CD14-positive monocyte (primary cell): ENCODE results near the gene MRGPRD. TPM values are rescaled to one million over a fixed set of nuclear protein-coding genes. Genes with fewer than 3 reads are reported as not detected.

Experiments
- DNase-seq, 3 donors: peaks; one replicate each; pipeline ENCODE4 v3.0.0-alpha.2; 2011 to 2022
- H2AFZ ChIP-seq: 2 replicates; pipeline ENCODE4 v1.6.0; 2012; ENCODE audit warnings: mild to moderate bottlenecking, low read depth, low read length, inconsistent platforms; ENCODE audit not compliant: insufficient read depth, poor library complexity, severe bottlenecking
- H3K27ac ChIP-seq, 2 donors: 1 replicate in 1 of 2; 2 replicates in 1 of 2; pipeline ENCODE4 v1.5.1; 2012 to 2013; ENCODE audit warnings: low read length in 2 of 2, control low read depth in 1 of 2, inconsistent platforms in 1 of 2, low read depth in 1 of 2, mild to moderate bottlenecking in 1 of 2
- H3K27me3 ChIP-seq, 2 donors: one replicate each; pipeline versions ENCODE4 v1.6.0 to v1.6.1; 2011 to 2013; ENCODE audit warnings: low read length in 2 of 2; ENCODE audit not compliant: control insufficient read depth in 2 of 2, insufficient read depth in 2 of 2
- H3K36me3 ChIP-seq, 2 donors: replicated peaks in 1 of 2; 1 replicate in 1 of 2; 2 replicates in 1 of 2; pipeline versions ENCODE4 v1.5.1 to v1.6.1; 2012 to 2013; ENCODE audit warnings: low read length in 2 of 2, control low read depth in 1 of 2, inconsistent platforms in 1 of 2, mild to moderate bottlenecking in 1 of 2; ENCODE audit not compliant: insufficient read depth in 2 of 2, control insufficient read depth in 1 of 2
- H3K4me1 ChIP-seq, 2 donors: 1 replicate in 1 of 2; 2 replicates in 1 of 2; pipeline versions ENCODE4 v1.5.1 to v1.6.1; 2012 to 2013; ENCODE audit warnings: low read length in 2 of 2, control low read depth in 1 of 2, inconsistent platforms in 1 of 2, mild to moderate bottlenecking in 1 of 2, moderate library complexity in 1 of 2; ENCODE audit not compliant: insufficient read depth in 2 of 2, control insufficient read depth in 1 of 2
- H3K4me2 ChIP-seq: replicated peaks from 2 replicates; pipeline ENCODE3; 2012; ENCODE audit warnings: low read length, moderate library complexity, mild to moderate bottlenecking; ENCODE audit not compliant: poor library complexity, severe bottlenecking; ENCODE audit errors: extremely low read depth
- H3K4me3 ChIP-seq, 3 experiments: fragments of 200-600 bp in 1 of 3; sonication (generic) in 1 of 3; replicated peaks in 1 of 3; 1 replicate in 2 of 3; 2 replicates in 1 of 3; pipeline ENCODE4 v1.5.1; 2011 to 2013; ENCODE audit warnings: low read length in 3 of 3, mild to moderate bottlenecking in 3 of 3, control low read depth in 2 of 3, low read depth in 2 of 3, inconsistent platforms in 1 of 3, moderate library complexity in 1 of 3
- H3K79me2 ChIP-seq: 2 replicates; pipeline ENCODE4 v1.6.0; 2012; ENCODE audit warnings: mild to moderate bottlenecking, control low read depth, inconsistent platforms, low read length, moderate library complexity; ENCODE audit not compliant: insufficient read depth
- H3K9ac ChIP-seq: 2 replicates; pipeline ENCODE4 v1.6.0; 2017; ENCODE audit warnings: low read length, mild to moderate bottlenecking; ENCODE audit not compliant: insufficient read depth, poor library complexity, severe bottlenecking
- H3K9me3 ChIP-seq, 2 donors: replicated peaks in 1 of 2; 1 replicate in 1 of 2; 2 replicates in 1 of 2; pipeline versions ENCODE4 v1.5.1 to v1.6.1; 2012 to 2013; ENCODE audit warnings: low read length in 2 of 2, control low read depth in 1 of 2; ENCODE audit not compliant: control insufficient read depth in 1 of 2, insufficient read depth in 1 of 2
- H4K20me1 ChIP-seq: 2 replicates; pipeline ENCODE4 v1.6.0; 2012; ENCODE audit warnings: mild to moderate bottlenecking, low read length, control low read depth, moderate library complexity; ENCODE audit not compliant: insufficient read depth
- H3K27ac Mint-ChIP-seq, 7 donors: one replicate each; pipeline ENCODE4 v1.8.0; 2020; ENCODE audit warnings: mild to moderate bottlenecking in 7 of 7, mixed read lengths in 7 of 7, moderate library complexity in 6 of 7, inconsistent platforms in 2 of 7
- H3K27me3 Mint-ChIP-seq, 3 donors: one replicate each; pipeline ENCODE4 v1.8.0; 2021 to 2022; ENCODE audit warnings: low read depth in 3 of 3, mild to moderate bottlenecking in 3 of 3, mixed read lengths in 3 of 3, moderate library complexity in 3 of 3, inconsistent platforms in 1 of 3
- H3K36me3 Mint-ChIP-seq, 2 donors: one replicate each; pipeline ENCODE4 v1.8.0; 2020; ENCODE audit warnings: mixed read lengths in 2 of 2, inconsistent platforms in 1 of 2, mild to moderate bottlenecking in 1 of 2
- H3K4me1 Mint-ChIP-seq: one replicate; pipeline ENCODE4 v1.8.0; 2020; ENCODE audit warnings: mild to moderate bottlenecking, mixed read lengths
- H3K4me3 Mint-ChIP-seq, 2 donors: one replicate each; pipeline ENCODE4 v1.8.0; 2020; ENCODE audit warnings: mild to moderate bottlenecking in 2 of 2, mixed read lengths in 2 of 2, moderate library complexity in 1 of 2
- H3K9me3 Mint-ChIP-seq, 7 donors: one replicate each; pipeline ENCODE4 v1.8.0; 2020 to 2022; ENCODE audit warnings: mixed read lengths in 7 of 7, mild to moderate bottlenecking in 6 of 7, moderate library complexity in 6 of 7, inconsistent platforms in 2 of 7
- WGBS: methylation state at CpG from one replicate; pipeline ENCODE4 v1.1.5; 2013; ENCODE audit warnings: missing lambda C conversion rate; ENCODE audit not compliant: insufficient coverage; 5-methylcytosine and 5-hydroxymethylcytosine counted together
- intact Hi-C, 2 donors: fragments of 100-400 bp; cut with micrococcal nuclease; formaldehyde crosslinking; loops; one replicate each; pipeline versions ENCODE4 v1.15.0 to v1.15.1; 2023
- polyA plus RNA-seq, 3 donors: library from polyadenylated mRNA; depleted of rRNA in 1 of 3; unstranded in 2 of 3; stranded (reverse) in 1 of 3; fragments of 300-500 nt in 2 of 3; fragments of >200 nt in 1 of 3; fragmentation: Illumina TruSeq in 2 of 3; gene quantifications; 1 replicate in 2 of 3; 2 replicates in 1 of 3; pipeline ENCODE4 v1.2.3, GENCODE V29; 2012 to 2021
- TF ChIP-seq, protein P1 (sequence below): fragments of 200-600 bp; IDR thresholded peaks from one replicate; pipeline ENCODE4 v1.8.0; 2022; ENCODE audit warnings: antibody characterized with exemption, mild to moderate bottlenecking

MRGPRD gene
- polyA plus RNA-seq, 3 donors, result not detected

DNA sequence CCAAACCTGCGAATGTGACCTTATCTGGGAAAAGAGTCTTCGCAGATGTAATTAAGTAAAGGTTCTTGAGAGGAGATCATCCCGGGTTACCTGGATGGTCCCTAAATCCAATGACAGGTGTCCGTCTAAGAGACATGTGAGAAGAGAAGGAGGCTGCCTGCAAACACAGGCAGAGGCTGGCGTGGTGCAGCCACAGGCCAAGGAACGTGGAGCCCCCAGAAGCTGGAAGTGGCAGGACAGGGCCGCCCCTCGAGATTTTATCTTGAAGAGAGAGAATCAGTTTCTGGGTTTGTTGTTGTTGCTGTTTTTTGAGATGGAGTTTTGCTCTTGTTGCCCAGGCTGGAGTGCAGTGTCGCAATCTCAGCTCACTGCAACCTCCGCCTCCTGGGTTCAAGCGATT, 33.6 kb downstream of the MRGPRD start:
- intact Hi-C loops, result no loop called here
- H3K79me2 ChIP-seq, result no peaks in the 10 kb centered on the region
- H3K4me1 ChIP-seq, result no peaks in the 10 kb centered on the region
- DNase-seq, result no peak
- H3K4me3 ChIP-seq, result no peak overlapping the region
- Mint-ChIP-seq H3K27ac (no peak overlapping the region), H3K4me3 (no peak overlapping the region), H3K9me3 (peaks cover 0 to 2% (median 0%) of the 10 kb centered on the region in 7 donors), H3K27me3 (peaks cover 0 to 5% (median 1%) of the 10 kb centered on the region in 3 donors), H3K4me1 (peaks cover 7% of the 10 kb centered on the region), H3K36me3 (no peaks in the 10 kb centered on the region)
- H3K4me2 ChIP-seq, result no peak overlapping the region
- H3K36me3 ChIP-seq, result peaks cover 0 to under 1% of the 10 kb centered on the region in 2 donors
- no peaks in the 10 kb centered on the region for H4K20me1 ChIP-seq
- H3K27me3 ChIP-seq, result no peaks in the 10 kb centered on the region
- TF ChIP-seq, protein P1, sequence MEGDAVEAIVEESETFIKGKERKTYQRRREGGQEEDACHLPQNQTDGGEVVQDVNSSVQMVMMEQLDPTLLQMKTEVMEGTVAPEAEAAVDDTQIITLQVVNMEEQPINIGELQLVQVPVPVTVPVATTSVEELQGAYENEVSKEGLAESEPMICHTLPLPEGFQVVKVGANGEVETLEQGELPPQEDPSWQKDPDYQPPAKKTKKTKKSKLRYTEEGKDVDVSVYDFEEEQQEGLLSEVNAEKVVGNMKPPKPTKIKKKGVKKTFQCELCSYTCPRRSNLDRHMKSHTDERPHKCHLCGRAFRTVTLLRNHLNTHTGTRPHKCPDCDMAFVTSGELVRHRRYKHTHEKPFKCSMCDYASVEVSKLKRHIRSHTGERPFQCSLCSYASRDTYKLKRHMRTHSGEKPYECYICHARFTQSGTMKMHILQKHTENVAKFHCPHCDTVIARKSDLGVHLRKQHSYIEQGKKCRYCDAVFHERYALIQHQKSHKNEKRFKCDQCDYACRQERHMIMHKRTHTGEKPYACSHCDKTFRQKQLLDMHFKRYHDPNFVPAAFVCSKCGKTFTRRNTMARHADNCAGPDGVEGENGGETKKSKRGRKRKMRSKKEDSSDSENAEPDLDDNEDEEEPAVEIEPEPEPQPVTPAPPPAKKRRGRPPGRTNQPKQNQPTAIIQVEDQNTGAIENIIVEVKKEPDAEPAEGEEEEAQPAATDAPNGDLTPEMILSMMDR, result no peak
- no peaks in the 10 kb centered on the region for H3K9me3 ChIP-seq
- 80% methylated on average over 7 of the region's 11 CpGs for WGBS
- H2AFZ ChIP-seq, result no peak overlapping the region
- no peak overlapping the region for H3K9ac ChIP-seq
- no peak overlapping the region for H3K27ac ChIP-seq

DNA sequence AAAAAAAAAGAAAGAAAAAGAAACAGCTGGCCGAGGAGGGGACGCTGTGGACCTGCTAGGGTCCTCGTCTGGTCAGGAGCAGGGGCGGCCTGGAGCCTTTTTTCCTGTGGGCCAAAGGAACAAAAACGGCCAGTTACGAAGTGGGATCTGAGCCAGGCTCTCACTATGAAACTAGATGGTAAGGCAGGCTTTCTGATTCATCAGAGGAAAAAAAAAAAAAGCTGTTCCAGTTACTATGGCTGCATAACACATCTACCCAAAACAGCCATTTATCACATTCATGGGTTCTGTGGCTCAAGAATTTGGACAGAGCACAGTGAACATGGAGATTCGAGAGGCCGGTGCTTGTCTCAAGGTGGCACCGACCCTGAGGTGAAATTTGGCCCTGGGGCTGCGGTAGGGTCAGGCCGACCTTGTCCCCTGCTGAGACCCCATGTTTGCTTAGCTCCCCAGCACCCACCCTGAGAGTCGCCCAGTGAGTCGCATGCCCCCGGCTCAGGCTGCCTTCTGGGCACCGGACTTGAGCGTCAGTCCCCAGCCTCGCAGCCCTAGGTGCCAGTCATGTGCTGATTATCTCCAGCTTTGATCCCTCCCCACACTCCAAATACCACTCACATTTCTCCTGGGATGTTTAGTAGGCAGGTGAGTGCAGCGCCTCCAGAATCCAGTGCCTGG, 34.2 kb downstream of the MRGPRD start:
- Mint-ChIP-seq H3K27ac (no peak overlapping the region), H3K36me3 (peaks cover 2 to 4% of the 10 kb centered on the region in 2 donors), H3K4me1 (peaks cover 7% of the 10 kb centered on the region), H3K4me3 (no peak overlapping the region), H3K27me3 (peaks cover 0 to 5% (median 1%) of the 10 kb centered on the region in 3 donors), H3K9me3 (no peaks in the 10 kb centered on the region)
- Histone ChIP-seq H3K4me2 (no peak overlapping the region), H3K9me3 (no peaks in the 10 kb centered on the region), H2AFZ (no peak overlapping the region), H4K20me1 (no peaks in the 10 kb centered on the region), H3K27ac (no peak overlapping the region), H3K27me3 (no peaks in the 10 kb centered on the region), H3K9ac (no peak overlapping the region), H3K4me3 (no peak overlapping the region), H3K79me2 (no peaks in the 10 kb centered on the region), H3K36me3 (peaks cover 3 to 5% of the 10 kb centered on the region in 2 donors), H3K4me1 (no peaks in the 10 kb centered on the region)
- no peak for DNase-seq
- 100% methylated on average over 11 of the region's 18 CpGs for WGBS
- intact Hi-C loops, result no loop called here
- TF ChIP-seq, protein P1, result no peak
